ENCODE results near the gene RAD51B.

GRCh38 chr14:68768316-68768715, 948.7 kb downstream of the RAD51B start:
- TF ChIP-seq POLR2A (IDR thresholded peaks at IDR 0.05): no peak
- TF ChIP-seq, protein P1, sequence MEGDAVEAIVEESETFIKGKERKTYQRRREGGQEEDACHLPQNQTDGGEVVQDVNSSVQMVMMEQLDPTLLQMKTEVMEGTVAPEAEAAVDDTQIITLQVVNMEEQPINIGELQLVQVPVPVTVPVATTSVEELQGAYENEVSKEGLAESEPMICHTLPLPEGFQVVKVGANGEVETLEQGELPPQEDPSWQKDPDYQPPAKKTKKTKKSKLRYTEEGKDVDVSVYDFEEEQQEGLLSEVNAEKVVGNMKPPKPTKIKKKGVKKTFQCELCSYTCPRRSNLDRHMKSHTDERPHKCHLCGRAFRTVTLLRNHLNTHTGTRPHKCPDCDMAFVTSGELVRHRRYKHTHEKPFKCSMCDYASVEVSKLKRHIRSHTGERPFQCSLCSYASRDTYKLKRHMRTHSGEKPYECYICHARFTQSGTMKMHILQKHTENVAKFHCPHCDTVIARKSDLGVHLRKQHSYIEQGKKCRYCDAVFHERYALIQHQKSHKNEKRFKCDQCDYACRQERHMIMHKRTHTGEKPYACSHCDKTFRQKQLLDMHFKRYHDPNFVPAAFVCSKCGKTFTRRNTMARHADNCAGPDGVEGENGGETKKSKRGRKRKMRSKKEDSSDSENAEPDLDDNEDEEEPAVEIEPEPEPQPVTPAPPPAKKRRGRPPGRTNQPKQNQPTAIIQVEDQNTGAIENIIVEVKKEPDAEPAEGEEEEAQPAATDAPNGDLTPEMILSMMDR (IDR thresholded peaks at IDR 0.05): no peak
